ENCODE measurements around the gene ALCAM. TPM values are rescaled to one million over a fixed set of nuclear protein-coding genes. Genes with fewer than 3 reads are reported as not detected.

The ALCAM gene
- total RNA-seq, 4 donors from 2014 or later: 23.9 to 45.2 (median 40.5) TPM

DNA sequence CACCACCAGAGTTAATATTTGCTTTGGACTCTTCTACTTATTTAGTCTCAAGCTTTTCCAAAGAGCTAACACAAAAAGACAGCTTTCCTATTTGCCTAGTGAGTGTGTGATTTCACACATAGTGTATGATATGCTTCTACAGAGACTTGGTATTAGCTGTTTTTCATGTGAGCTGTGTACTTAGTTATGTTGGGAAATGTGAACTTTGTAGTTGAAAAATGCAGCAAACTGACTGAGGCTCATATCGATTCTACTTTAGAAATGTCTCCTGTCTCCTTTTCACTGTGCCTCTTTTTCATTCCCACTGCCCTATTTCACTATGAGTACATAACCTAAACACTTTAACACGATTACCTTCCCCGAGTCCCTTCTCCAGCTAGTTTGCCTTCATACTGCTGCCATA lies 136.5 kb downstream of the ALCAM start:
- Histone ChIP-seq H3K4me1 (peaks cover 0 to 11% (median 0%) of the 10 kb centered on the region in 4 donors), H3K4me3 (no peak overlapping the region), H3K36me3 (no peaks in the 10 kb centered on the region), H3K9me3 (no peaks in the 10 kb centered on the region), H3K27ac (no peak overlapping the region), H3K27me3 (no peaks in the 10 kb centered on the region)
- no peak for TF ChIP-seq EP300 (IDR thresholded peaks at IDR 0.05)
- TF ChIP-seq CTCF (IDR thresholded peaks at IDR 0.05): no peak
- TF ChIP-seq POLR2A (IDR thresholded peaks at IDR 0.05): no peak
- DNase-seq (ENCODE audit: low spot score in 2 of 2): no peak
- 53 to 63% methylated on average over 3 of the region's 3 CpGs for WGBS, 2 donors

DNA sequence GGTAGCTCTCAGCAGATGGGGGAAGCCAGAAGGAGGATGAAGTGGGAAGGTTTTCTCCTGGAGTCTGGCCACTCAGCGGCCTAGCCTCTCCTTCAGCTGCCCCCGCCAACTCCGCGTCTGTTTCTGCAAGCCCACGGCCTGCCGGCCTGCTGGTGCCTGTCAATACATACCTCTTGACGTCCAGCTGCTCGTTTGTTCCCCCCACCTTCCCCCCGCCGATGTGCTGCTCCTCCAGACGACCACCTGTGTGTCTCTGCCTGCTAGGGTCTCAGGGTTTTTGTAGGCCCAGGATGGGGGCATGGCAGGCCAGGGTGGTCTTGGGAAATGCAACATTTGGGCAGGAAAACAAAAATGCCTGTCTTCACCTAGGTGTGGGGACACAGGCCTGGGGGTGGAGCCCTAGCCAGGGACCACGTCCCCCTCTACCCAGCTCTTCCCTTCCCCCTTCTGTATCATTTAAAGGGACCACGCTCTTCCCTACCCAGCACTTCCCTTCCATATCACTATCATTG lies 137.8 kb downstream of the ALCAM start:
- Histone ChIP-seq H3K36me3 (no peaks in the 10 kb centered on the region), H3K9me3 (no peaks in the 10 kb centered on the region), H3K4me3 (no peak overlapping the region), H3K27ac (no peak overlapping the region), H3K27me3 (no peaks in the 10 kb centered on the region), H3K4me1 (peaks cover 0 to 11% (median 0%) of the 10 kb centered on the region in 4 donors)
- TF ChIP-seq EP300 (IDR thresholded peaks at IDR 0.05): no peak
- no peak for TF ChIP-seq CTCF (IDR thresholded peaks at IDR 0.05)
- TF ChIP-seq POLR2A (IDR thresholded peaks at IDR 0.05): no peak
- 88 to 89% methylated on average over 13 of the region's 13 CpGs for WGBS, 2 donors
- no peak for DNase-seq (ENCODE audit: low spot score in 2 of 2)

DNA sequence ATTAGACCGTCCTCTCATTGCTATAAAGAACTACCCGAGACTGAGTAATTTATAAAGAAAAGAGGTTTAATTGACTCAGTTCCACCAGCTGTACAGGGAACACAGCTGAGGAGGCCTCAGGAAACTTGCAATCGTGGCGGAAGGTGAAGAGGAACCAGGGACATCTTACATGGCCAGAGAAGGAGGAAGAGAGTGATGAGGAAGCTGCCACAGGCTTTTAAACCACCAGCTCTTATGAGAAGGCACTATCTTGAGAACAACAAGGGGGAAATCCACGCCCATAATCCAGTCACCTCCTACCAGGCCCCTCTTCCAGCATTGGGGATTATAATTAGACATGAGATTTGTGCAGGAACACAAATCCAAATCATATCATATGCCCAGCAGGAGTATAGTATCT lies 138.5 kb downstream of the ALCAM start:
- no peaks in the 10 kb centered on the region for H3K27me3 ChIP-seq
- H3K4me1 ChIP-seq: peaks cover 0 to 11% (median 0%) of the 10 kb centered on the region in 4 donors
- 74 to 77% methylated on average over 5 of the region's 5 CpGs for WGBS, 2 donors
- TF ChIP-seq CTCF (IDR thresholded peaks at IDR 0.05): no peak
- TF ChIP-seq EP300 (IDR thresholded peaks at IDR 0.05): no peak
- no peak for TF ChIP-seq POLR2A (IDR thresholded peaks at IDR 0.05)
- no peak overlapping the region for H3K27ac ChIP-seq
- no peak overlapping the region for H3K4me3 ChIP-seq
- no peaks in the 10 kb centered on the region for H3K36me3 ChIP-seq
- DNase-seq (ENCODE audit: low spot score in 2 of 2): no peak
- H3K9me3 ChIP-seq: no peaks in the 10 kb centered on the region

DNA sequence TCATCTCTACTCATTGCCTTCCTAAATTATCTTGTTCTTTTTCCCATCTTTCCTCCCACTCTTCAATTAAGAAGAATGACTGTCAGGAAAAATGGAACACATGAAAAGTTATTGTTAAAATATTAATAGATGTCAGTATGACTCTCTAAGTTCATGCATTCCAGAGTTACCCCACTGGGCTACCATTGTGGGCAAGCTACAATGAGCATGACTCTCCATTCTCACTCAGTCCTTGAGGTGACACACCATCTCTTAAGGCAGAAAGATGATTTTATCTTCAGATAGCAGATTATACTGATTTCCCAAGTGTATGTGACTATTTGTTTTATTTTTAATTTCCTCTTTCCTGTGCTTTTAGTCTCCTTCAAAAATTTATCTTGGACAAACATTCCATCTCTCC lies 144.3 kb downstream of the ALCAM start:
- H3K4me1 ChIP-seq: peaks cover 0 to 24% (median 0%) of the 10 kb centered on the region in 4 donors
- H3K27me3 ChIP-seq: no peaks in the 10 kb centered on the region
- DNase-seq (ENCODE audit: low spot score in 2 of 2): no peak
- no peak overlapping the region for H3K4me3 ChIP-seq
- TF ChIP-seq EP300 (IDR thresholded peaks at IDR 0.05): no peak
- TF ChIP-seq CTCF (IDR thresholded peaks at IDR 0.05): no peak
- TF ChIP-seq POLR2A (IDR thresholded peaks at IDR 0.05): no peak
- H3K36me3 ChIP-seq: no peaks in the 10 kb centered on the region
- no peak overlapping the region for H3K27ac ChIP-seq
- H3K9me3 ChIP-seq: no peaks in the 10 kb centered on the region

DNA sequence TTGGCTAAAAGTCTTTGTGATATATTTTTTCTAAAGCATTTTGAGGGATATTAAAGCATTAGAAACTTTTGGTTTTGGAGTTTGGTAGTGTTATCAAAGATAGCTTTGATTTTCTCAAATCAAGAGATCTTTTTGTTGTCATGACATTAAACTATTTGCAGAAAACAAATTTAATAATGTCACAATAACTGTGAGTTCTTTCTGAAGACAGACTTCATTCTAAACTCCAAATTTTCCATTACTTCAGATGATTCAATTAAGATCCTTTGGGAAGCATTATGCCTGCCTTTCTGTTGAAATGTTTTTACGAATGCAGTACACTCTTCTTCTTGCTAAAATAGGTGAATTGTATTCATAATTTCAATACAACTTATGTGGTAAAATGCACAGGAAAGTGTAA lies 145.4 kb downstream of the ALCAM start:
- H3K27me3 ChIP-seq: no peaks in the 10 kb centered on the region
- TF ChIP-seq POLR2A (IDR thresholded peaks at IDR 0.05) (no peak), CTCF (IDR thresholded peaks at IDR 0.05) (no peak), EP300 (IDR thresholded peaks at IDR 0.05) (no peak)
- no peak for DNase-seq (ENCODE audit: low spot score in 2 of 2)
- H3K4me1 ChIP-seq: peaks cover 0 to 24% (median 0%) of the 10 kb centered on the region in 4 donors
- no peak overlapping the region for H3K4me3 ChIP-seq
- H3K36me3 ChIP-seq: no peaks in the 10 kb centered on the region
- peak overlapping the region in 1 of 4 donors; percentile 26 for H3K27ac ChIP-seq
- H3K9me3 ChIP-seq: no peaks in the 10 kb centered on the region
- WGBS, 2 donors: 25 to 32% methylated on average over 1 of the region's 1 CpG
